K562 (cell line): ENCODE results near the gene ALG13. TPM values are rescaled to one million over a fixed set of nuclear protein-coding genes. Genes with fewer than 3 reads are reported as not detected.

Experiments used
- ATAC-seq: fragments of 200-7000 bp; cut with Tn5 transposase; 3 replicates; pipeline ENCODE4 v1.9.1; 2020; ENCODE audit warnings: moderate library complexity
- BruUV-seq: library from RNA; stranded (reverse); fragments of 400-500 nt; replicated peaks from 2 replicates; lab custom pipeline; 2021; lab: Mats Ljungman, UMichigan
- CTCF ChIA-PET: fragments of 300-600 bp; formaldehyde crosslinking; extraction: SDS; loops from one replicate; lab custom pipeline; 2021; ENCODE audit warnings: low intra/inter-chr PET ratio; lab: Yijun Ruan, JAX
- POLR2A ChIA-PET: fragments of 300-600, 350-650 bp; sonication (Branson Sonifier 250); formaldehyde crosslinking; extraction: SDS; loops from one replicate; lab custom pipeline; 2021; ENCODE audit warnings: antibody characterized with exemption, inconsistent platforms; lab: Yijun Ruan, JAX
- DNase-seq, 4 experiments: peaks; one replicate each; pipeline versions ENCODE4 v3.0.0 to v3.0.0-alpha.2; 2011 to 2018; ENCODE audit warnings: low spot score in 3 of 4, mixed read lengths in 3 of 4; ENCODE audit errors: extremely low read depth in 1 of 4
- FAIRE-seq: peaks from 2 replicates; lab custom pipeline; 2011; peaks lifted over from hg19 to GRCh38; lab: Jason Lieb, UNC
- H2AFZ ChIP-seq: 2 replicates; pipeline ENCODE4 v1.6.0; 2011; ENCODE audit warnings: low read depth, low read length, control low read depth, inconsistent platforms
- H3K27ac ChIP-seq: fragments of 200-600 bp; 3 replicates; pipeline ENCODE4 v1.8.0; 2011; ENCODE audit warnings: low read depth, mild to moderate bottlenecking, control low read depth, inconsistent platforms, low read length, moderate library complexity, mixed read lengths; ENCODE audit errors: extremely low read depth
- H3K27me3 ChIP-seq, 2 experiments: fragments of 300-600 bp in 1 of 2; 2 replicates in 1 of 2; 3 replicates in 1 of 2; pipeline versions ENCODE4 v1.6.0 to v1.8.0; 2011; ENCODE audit warnings: inconsistent platforms in 2 of 2, low read length in 2 of 2, mild to moderate bottlenecking in 1 of 2, mixed read lengths in 1 of 2, moderate library complexity in 1 of 2; ENCODE audit not compliant: control insufficient read depth in 2 of 2, insufficient read depth in 2 of 2
- H3K36me3 ChIP-seq: fragments of 300-600 bp; 3 replicates; pipeline ENCODE4 v1.8.0; 2011; ENCODE audit warnings: mild to moderate bottlenecking, low read length, inconsistent platforms; ENCODE audit not compliant: control insufficient read depth, insufficient read depth
- H3K4me1 ChIP-seq, 2 experiments: fragments of 200-600 bp in 1 of 2; replicated peaks in 1 of 2; 2 replicates in 1 of 2; 3 replicates in 1 of 2; pipeline versions ENCODE4 v1.5.1 to v1.8.0; 2011; ENCODE audit warnings: inconsistent platforms in 2 of 2, low read length in 2 of 2, mild to moderate bottlenecking in 1 of 2, mixed read lengths in 1 of 2, moderate library complexity in 1 of 2; ENCODE audit not compliant: control insufficient read depth in 2 of 2, insufficient read depth in 2 of 2
- H3K4me2 ChIP-seq: 2 replicates; pipeline ENCODE4 v1.6.1; 2011; ENCODE audit warnings: low read length, control low read depth, inconsistent platforms, mixed read lengths; ENCODE audit not compliant: insufficient read depth
- H3K4me3 ChIP-seq: fragments of 200-600 bp; sonication (generic), shearing (Covaris generic); 2 replicates; pipeline ENCODE4 v1.5.1; 2016; ENCODE audit warnings: control low read depth, inconsistent platforms
- H3K79me2 ChIP-seq: fragments of 200-600 bp; 3 replicates; pipeline ENCODE4 v1.8.0; 2011; ENCODE audit warnings: low read length, inconsistent platforms; ENCODE audit not compliant: control insufficient read depth, insufficient read depth
- H3K9ac ChIP-seq, 2 experiments: 2 replicates each; pipeline versions ENCODE4 v1.6.0 to v1.6.1; 2011; ENCODE audit warnings: low read depth in 2 of 2, low read length in 2 of 2, control low read depth in 1 of 2, inconsistent platforms in 1 of 2, mild to moderate bottlenecking in 1 of 2, mixed read lengths in 1 of 2; ENCODE audit not compliant: insufficient read depth in 1 of 2
- H3K9me1 ChIP-seq: one replicate; pipeline ENCODE4 v1.6.0; 2011; ENCODE audit warnings: inconsistent platforms, mild to moderate bottlenecking, low read length, moderate library complexity; ENCODE audit not compliant: control insufficient read depth, insufficient read depth
- H3K9me3 ChIP-seq: replicated peaks from 2 replicates; pipeline ENCODE4 v1.5.1; 2011; ENCODE audit warnings: low read depth, low read length, inconsistent platforms; ENCODE audit not compliant: control insufficient read depth, insufficient read depth
- H4K20me1 ChIP-seq: replicated peaks from 2 replicates; pipeline ENCODE4 v1.6.1; 2011; ENCODE audit warnings: low read length, inconsistent platforms, mixed read lengths; ENCODE audit not compliant: control insufficient read depth, insufficient read depth
- HOXB6 ChIP-seq: fragments of 250-450 bp; sonication (Bioruptor Pico); IDR thresholded peaks from 2 replicates; pipeline ENCODE4 v1.5.1; 2022; ENCODE audit warnings: mild to moderate bottlenecking, borderline replicate concordance
- MCM2 ChIP-seq: fragments of 450-650 bp; IDR thresholded peaks from 2 replicates; pipeline ENCODE4 v1.6.1; 2017; ENCODE audit warnings: low read depth, mild to moderate bottlenecking
- POLR2B ChIP-seq: fragments of 450-650 bp; IDR thresholded peaks from 2 replicates; pipeline ENCODE4 v1.6.1; 2018; ENCODE audit warnings: low read depth; ENCODE audit not compliant: partially characterized antibody
- POLR2G ChIP-seq: fragments of 200-400 bp; formaldehyde crosslinking; IDR thresholded peaks from 2 replicates; pipeline ENCODE4 v1.6.1; 2017; ENCODE audit warnings: low read depth, mild to moderate bottlenecking, antibody characterized with exemption, low read length, moderate library complexity
- SRSF1 ChIP-seq: fragments of 200-400 bp; formaldehyde crosslinking; IDR thresholded peaks from 2 replicates; pipeline ENCODE4 v1.6.1; 2017; ENCODE audit warnings: mild to moderate bottlenecking, low read depth, low read length, moderate library complexity
- WGBS: fragments of 100-300 bp; shearing (Covaris generic); methylation state at CpG from one replicate; pipeline ENCODE4 v1.1.6; 2016; ENCODE audit warnings: low coverage, mixed read lengths; ENCODE audit not compliant: insufficient coverage; ENCODE audit errors: missing lambda C conversion rate; 5-methylcytosine and 5-hydroxymethylcytosine counted together
- in situ Hi-C: fragments of 300-500 bp; cut with MboI; formaldehyde crosslinking; loops from 4 replicates; pipeline ENCODE4 v1.15.0; 2018; ENCODE audit warnings: inconsistent platforms, mixed read lengths
- intact Hi-C: fragments of 100-400 bp; cut with micrococcal nuclease; formaldehyde crosslinking; loops from 2 replicates; pipeline ENCODE4 v1.14.2; 2022
- polyA plus RNA-seq, 8 experiments: library from polyadenylated mRNA; depleted of rRNA in 4 of 8; stranded (reverse) in 5 of 8; unstranded in 3 of 8; fragments of >200 nt; fragmentation: Nextera tagmentation in 2 of 8; fragmentation: Illumina TruSeq in 1 of 8; extraction: Ambion mirVana in 2 of 8; extraction: Trizol in 1 of 8; gene quantifications; 2 replicates each; pipeline versions ENCODE4 v1.2.1 to v1.2.3, GENCODE V29; 2011 to 2014; ENCODE audit warnings: inconsistent platforms in 1 of 8, missing spikeins in 1 of 8
- total RNA-seq, 7 experiments: library from RNA; depleted of rRNA in 6 of 7; stranded (reverse); fragments of >200 nt in 6 of 7; fragmentation: Illumina TruSeq in 2 of 7; extraction: Trizol in 2 of 7; gene quantifications; 2 replicates each; pipeline versions ENCODE4 v1.2.1 to v1.2.3, GENCODE V29; 2011 to 2021; ENCODE audit warnings: low replicate concordance in 1 of 7
- TF ChIP-seq, protein P1 (sequence below): fragments of 250-450 bp; sonication (Bioruptor Pico); IDR thresholded peaks from 2 replicates; pipeline ENCODE4 v1.4.0; 2020

ALG13 gene
- total and polyA plus RNA-seq, 9 of the 15 experiments (the other 6 are each of a cell fraction or from before 2014, with no cell fraction given) = 40.3 to 117 (median 68.2) TPM

DNA sequence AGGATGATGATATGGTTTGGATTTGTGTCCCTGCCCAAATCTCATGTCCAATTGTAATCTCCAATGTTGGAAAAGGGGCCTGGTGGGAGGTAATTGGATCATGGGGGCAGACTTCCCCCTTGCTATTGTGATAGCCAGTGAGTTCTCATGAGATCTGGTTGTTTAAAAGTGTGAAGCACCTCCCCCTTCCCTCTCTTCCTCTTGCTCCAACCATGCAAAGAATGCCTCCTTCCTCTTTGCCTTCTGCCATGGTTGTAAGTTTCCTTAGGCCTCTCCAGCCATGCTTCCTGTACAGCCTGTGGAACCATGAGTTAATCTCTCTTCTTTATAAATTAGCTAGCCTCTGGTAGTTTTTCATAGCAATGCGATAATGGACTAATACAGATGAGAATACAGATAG is 19.7 kb upstream of the ALG13 start (continued):
- TF ChIP-seq, protein P1, sequence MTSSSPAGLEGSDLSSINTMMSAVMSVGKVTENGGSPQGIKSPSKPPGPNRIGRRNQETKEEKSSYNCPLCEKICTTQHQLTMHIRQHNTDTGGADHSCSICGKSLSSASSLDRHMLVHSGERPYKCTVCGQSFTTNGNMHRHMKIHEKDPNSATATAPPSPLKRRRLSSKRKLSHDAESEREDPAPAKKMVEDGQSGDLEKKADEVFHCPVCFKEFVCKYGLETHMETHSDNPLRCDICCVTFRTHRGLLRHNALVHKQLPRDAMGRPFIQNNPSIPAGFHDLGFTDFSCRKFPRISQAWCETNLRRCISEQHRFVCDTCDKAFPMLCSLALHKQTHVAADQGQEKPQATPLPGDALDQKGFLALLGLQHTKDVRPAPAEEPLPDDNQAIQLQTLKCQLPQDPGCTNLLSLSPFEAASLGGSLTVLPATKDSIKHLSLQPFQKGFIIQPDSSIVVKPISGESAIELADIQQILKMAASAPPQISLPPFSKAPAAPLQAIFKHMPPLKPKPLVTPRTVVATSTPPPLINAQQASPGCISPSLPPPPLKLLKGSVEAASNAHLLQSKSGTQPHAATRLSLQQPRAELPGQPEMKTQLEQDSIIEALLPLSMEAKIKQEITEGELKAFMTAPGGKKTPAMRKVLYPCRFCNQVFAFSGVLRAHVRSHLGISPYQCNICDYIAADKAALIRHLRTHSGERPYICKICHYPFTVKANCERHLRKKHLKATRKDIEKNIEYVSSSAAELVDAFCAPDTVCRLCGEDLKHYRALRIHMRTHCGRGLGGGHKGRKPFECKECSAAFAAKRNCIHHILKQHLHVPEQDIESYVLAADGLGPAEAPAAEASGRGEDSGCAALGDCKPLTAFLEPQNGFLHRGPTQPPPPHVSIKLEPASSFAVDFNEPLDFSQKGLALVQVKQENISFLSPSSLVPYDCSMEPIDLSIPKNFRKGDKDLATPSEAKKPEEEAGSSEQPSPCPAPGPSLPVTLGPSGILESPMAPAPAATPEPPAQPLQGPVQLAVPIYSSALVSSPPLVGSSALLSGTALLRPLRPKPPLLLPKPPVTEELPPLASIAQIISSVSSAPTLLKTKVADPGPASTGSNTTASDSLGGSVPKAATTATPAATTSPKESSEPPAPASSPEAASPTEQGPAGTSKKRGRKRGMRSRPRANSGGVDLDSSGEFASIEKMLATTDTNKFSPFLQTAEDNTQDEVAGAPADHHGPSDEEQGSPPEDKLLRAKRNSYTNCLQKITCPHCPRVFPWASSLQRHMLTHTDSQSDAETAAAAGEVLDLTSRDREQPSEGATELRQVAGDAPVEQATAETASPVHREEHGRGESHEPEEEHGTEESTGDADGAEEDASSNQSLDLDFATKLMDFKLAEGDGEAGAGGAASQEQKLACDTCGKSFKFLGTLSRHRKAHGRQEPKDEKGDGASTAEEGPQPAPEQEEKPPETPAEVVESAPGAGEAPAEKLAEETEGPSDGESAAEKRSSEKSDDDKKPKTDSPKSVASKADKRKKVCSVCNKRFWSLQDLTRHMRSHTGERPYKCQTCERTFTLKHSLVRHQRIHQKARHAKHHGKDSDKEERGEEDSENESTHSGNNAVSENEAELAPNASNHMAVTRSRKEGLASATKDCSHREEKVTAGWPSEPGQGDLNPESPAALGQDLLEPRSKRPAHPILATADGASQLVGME (CRISPR knock-in tag) = no peak
- TF ChIP-seq SRSF1 (no peak), HOXB6 (CRISPR knock-in tag) (no peak)

DNA sequence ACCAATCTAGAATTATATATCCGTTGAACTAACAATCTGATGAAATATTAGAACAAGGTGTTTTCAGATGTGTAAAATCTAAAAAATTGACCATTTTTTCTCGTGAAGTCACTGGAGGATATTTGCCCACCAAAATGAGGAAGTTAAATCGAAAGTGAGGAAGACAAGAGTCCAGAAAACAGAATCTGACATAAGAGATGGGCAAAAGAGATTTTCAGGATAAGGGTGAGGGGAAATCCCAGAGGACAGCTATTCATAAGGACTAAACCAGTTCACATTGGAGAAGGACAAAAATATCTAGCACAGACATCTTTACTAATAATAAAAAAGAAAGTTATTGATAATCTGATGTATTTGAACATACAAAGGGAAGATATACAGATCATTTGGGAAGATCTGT is 18.7 kb upstream of the ALG13 start:
- Histone ChIP-seq H3K9ac (no peak overlapping the region), H3K9me3 (no peaks in the 10 kb centered on the region), H3K4me1 (no peaks in the 10 kb centered on the region), H3K4me2 (no peak overlapping the region), H2AFZ (no peak overlapping the region), H3K9me1 (no peaks in the 10 kb centered on the region), H3K27ac (no peak overlapping the region), H4K20me1 (no peaks in the 10 kb centered on the region), H3K36me3 (no peaks in the 10 kb centered on the region), H3K79me2 (no peaks in the 10 kb centered on the region), H3K4me3 (no peak overlapping the region), H3K27me3 (no peaks in the 10 kb centered on the region)
- intact Hi-C loops = no loop called here
- ChIA-PET POLR2A (no interaction called here), CTCF (no interaction called here)
- TF ChIP-seq MCM2 (no peak), POLR2B (no peak), POLR2G (no peak)
- 0% methylated on average over 3 of the region's 3 CpGs for whole genome bisulfite sequencing
- FAIRE-seq (no peak), DNase-seq (no peak), ATAC-seq (no peak)
- BruUV-seq = no TSS peak
- in situ Hi-C loops = no loop called here
